Caco-2 (cell line): ENCODE data around the gene MRTO4. TPM values are rescaled to one million over a fixed set of nuclear protein-coding genes. Genes with fewer than 3 reads are reported as not detected.
A peak's percentile ranks its signal among the peaks of the same experiment; 100 is the strongest.

Experiments used
- BruUV-seq: library from RNA; stranded (reverse); fragments of 400-500 nt; replicated peaks from 2 replicates; lab custom pipeline; 2021; lab: Mats Ljungman, UMichigan
- CTCF ChIA-PET: fragments of 300-600 bp; sonication (Branson Sonifier 250); formaldehyde crosslinking; loops from one replicate; lab custom pipeline; 2022; ENCODE audit warnings: antibody characterized with exemption; lab: Charles Lee
- POLR2A ChIA-PET: fragments of 300-600 bp; sonication (Branson Sonifier 250); formaldehyde crosslinking; loops from one replicate; lab custom pipeline; 2022; ENCODE audit warnings: antibody characterized with exemption; lab: Charles Lee
- DNase-seq, 2 experiments: peaks; one replicate each; pipeline versions ENCODE4 v3.0.0 to v3.0.0-alpha.2; 2020 to 2022
- H3K27me3 ChIP-seq: replicated peaks from 2 replicates; pipeline ENCODE4 v1.6.0; 2011; ENCODE audit warnings: low read length; ENCODE audit not compliant: control insufficient read depth, insufficient read depth
- H3K36me3 ChIP-seq: 2 replicates; pipeline ENCODE4 v1.5.1; 2011; ENCODE audit warnings: low read length; ENCODE audit not compliant: control insufficient read depth, insufficient read depth
- H3K4me1 ChIP-seq: fragments of 250-450 bp; sonication (Bioruptor Pico); 2 replicates; pipeline ENCODE4 v1.5.1; 2020; ENCODE audit warnings: mild to moderate bottlenecking
- H3K4me3 ChIP-seq: 2 replicates; pipeline ENCODE4 v1.5.1; 2011; ENCODE audit warnings: low read depth, mild to moderate bottlenecking, control low read depth, low read length
- H3K9me3 ChIP-seq: fragments of 250-450 bp; sonication (Bioruptor Pico); 2 replicates; pipeline ENCODE4 v1.5.1; 2020; ENCODE audit warnings: mild to moderate bottlenecking, moderate library complexity
- H3K27ac Mint-ChIP-seq: one replicate; pipeline ENCODE4 v1.8.0; 2022; ENCODE audit warnings: mixed read lengths; ENCODE audit not compliant: unreplicated experiment
- H3K27me3 Mint-ChIP-seq: one replicate; pipeline ENCODE4 v1.8.0; 2022; ENCODE audit warnings: mixed read lengths; ENCODE audit not compliant: insufficient read depth, unreplicated experiment
- H3K36me3 Mint-ChIP-seq: one replicate; pipeline ENCODE4 v1.8.0; 2022; ENCODE audit warnings: mild to moderate bottlenecking, mixed read lengths; ENCODE audit not compliant: insufficient read depth, unreplicated experiment
- H3K4me1 Mint-ChIP-seq: one replicate; pipeline ENCODE4 v1.8.0; 2022; ENCODE audit warnings: low read depth, mixed read lengths; ENCODE audit not compliant: unreplicated experiment
- H3K4me3 Mint-ChIP-seq: one replicate; pipeline ENCODE4 v1.8.0; 2022; ENCODE audit warnings: mild to moderate bottlenecking, moderate library complexity, mixed read lengths; ENCODE audit not compliant: unreplicated experiment
- H3K9me3 Mint-ChIP-seq: one replicate; pipeline ENCODE4 v1.8.0; 2022; ENCODE audit warnings: mixed read lengths; ENCODE audit not compliant: unreplicated experiment
- intact Hi-C: fragments of 100-400 bp; cut with micrococcal nuclease; formaldehyde crosslinking; loops from one replicate; pipeline ENCODE4 v1.10.0; 2022; ENCODE audit not compliant: unreplicated experiment
- total RNA-seq: library from RNA; stranded (reverse); gene quantifications from 2 replicates; pipeline ENCODE4 v1.2.3, GENCODE V29; 2022
- TF ChIP-seq, protein P1 (sequence below), 2 experiments: fragments of 200-600 bp in 1 of 2; IDR thresholded peaks; 1 replicate in 1 of 2; 2 replicates in 1 of 2; pipeline versions ENCODE4 v1.5.1 to v1.8.0; 2011 to 2022; ENCODE audit warnings: antibody characterized with exemption in 1 of 2, control low read depth in 1 of 2, inconsistent platforms in 1 of 2, low read depth in 1 of 2, low read length in 1 of 2, mild to moderate bottlenecking in 1 of 2, moderate library complexity in 1 of 2; ENCODE audit not compliant: insufficient read depth in 1 of 2, severe bottlenecking in 1 of 2, unreplicated experiment in 1 of 2

Gene MRTO4
- total RNA-seq, 1 experiment from 2014 or later = 52.6 TPM

DNA sequence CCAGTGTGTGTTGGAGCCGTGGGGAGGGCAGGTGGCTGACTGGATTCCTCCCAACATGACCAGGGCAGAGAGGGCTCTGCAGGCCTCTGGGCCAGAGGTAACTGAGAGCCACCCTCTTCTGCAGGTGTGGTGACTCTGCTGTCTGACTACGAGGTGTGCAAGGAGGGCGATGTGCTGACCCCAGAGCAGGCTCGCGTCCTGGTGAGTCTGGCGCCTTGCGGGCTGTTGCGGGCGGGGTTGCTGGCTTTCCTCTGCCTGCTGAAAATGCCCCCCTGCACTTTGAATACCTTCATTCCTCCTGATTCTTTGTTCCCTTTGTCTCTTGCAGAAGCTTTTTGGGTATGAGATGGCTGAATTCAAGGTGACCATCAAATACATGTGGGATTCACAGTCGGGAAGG lies 6.7 kb downstream of the MRTO4 start:
- no peak for DNase-seq
- peaks cover 2% of the 10 kb centered on the region for H3K4me1 Mint-ChIP-seq
- no peaks in the 10 kb centered on the region for H3K9me3 Mint-ChIP-seq
- H3K27me3 Mint-ChIP-seq = no peaks in the 10 kb centered on the region
- no peaks in the 10 kb centered on the region for H3K9me3 ChIP-seq
- H3K27me3 ChIP-seq = no peaks in the 10 kb centered on the region
- H3K36me3 Mint-ChIP-seq = peaks cover 68% of the 10 kb centered on the region
- no peaks in the 10 kb centered on the region; the same call in 1 of the 2 replicates for H3K36me3 ChIP-seq
- no peaks in the 10 kb centered on the region for H3K4me1 ChIP-seq
- H3K4me3 ChIP-seq = no peak overlapping the region
- BruUV-seq = no TSS peak
- intact Hi-C loops = loop anchor here (10.0 kb wide), 1 partner anchor 56 kb away; the partner anchor contains the start of genes AKR7A2 and SLC66A1
- ChIA-PET POLR2A (no interaction called here), CTCF (no interaction called here)
- TF ChIP-seq, protein P1, sequence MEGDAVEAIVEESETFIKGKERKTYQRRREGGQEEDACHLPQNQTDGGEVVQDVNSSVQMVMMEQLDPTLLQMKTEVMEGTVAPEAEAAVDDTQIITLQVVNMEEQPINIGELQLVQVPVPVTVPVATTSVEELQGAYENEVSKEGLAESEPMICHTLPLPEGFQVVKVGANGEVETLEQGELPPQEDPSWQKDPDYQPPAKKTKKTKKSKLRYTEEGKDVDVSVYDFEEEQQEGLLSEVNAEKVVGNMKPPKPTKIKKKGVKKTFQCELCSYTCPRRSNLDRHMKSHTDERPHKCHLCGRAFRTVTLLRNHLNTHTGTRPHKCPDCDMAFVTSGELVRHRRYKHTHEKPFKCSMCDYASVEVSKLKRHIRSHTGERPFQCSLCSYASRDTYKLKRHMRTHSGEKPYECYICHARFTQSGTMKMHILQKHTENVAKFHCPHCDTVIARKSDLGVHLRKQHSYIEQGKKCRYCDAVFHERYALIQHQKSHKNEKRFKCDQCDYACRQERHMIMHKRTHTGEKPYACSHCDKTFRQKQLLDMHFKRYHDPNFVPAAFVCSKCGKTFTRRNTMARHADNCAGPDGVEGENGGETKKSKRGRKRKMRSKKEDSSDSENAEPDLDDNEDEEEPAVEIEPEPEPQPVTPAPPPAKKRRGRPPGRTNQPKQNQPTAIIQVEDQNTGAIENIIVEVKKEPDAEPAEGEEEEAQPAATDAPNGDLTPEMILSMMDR (IDR thresholded peaks at IDR 0.05; ENCODE audit: insufficient read depth in 1 of 2, low read depth in 1 of 2, low read length in 1 of 2, severe bottlenecking in 1 of 2, unreplicated experiment in 1 of 2) = no peak
- H3K4me3 Mint-ChIP-seq = no peak overlapping the region
- H3K27ac Mint-ChIP-seq = no peak overlapping the region

DNA sequence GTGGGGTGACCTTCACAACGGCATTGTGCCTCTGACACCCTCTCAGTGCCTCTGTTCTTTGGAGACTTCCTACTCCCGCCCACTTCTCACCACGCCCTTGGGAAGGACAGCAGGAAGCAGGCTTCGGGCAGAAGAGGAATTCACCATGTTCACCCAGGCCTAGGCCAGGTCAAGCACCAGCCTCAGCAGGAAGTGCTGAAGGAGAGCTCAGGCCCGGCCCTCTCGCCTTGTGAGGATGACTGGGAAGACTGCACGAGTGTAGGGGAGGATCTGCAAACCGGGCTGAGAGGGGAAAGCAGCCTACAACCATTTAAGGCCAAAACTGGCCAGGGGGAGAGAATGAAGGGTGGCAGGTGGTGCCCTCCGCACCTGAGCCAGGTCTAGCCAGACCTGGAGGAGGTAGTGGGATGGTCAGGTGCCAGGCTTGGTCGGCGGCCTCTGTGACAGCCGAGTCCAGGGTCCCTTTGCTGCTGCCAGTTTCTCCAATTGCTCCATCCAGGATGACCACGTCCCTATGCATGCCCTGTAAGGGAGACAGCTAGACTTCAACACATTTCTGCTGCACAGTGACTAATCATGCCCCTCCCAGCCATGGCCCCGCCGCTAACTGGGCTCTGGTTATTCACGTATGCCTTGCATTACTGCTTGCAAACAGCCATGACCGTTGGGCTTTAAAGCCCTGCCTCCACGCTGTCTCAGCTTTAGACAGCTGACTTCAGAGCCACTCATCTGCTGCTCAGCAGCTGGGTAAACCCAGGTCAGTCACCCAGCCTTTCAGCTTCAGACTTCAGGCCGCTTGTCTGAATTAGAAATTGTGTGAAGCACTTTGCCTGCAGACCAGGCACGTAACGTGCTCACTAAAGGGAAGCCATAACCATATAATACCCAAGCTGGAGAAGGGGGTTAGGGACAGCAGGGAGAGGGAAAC lies 8.9 kb downstream of the MRTO4 start:
- BruUV-seq = no TSS peak
- CTCF ChIA-PET = no interaction called here
- Histone ChIP-seq H3K9me3 (no peaks in the 10 kb centered on the region), H3K4me3 (no peak overlapping the region), H3K4me1 (no peaks in the 10 kb centered on the region), H3K36me3 (no peaks in the 10 kb centered on the region; the same call in 1 of the 2 replicates), H3K27me3 (no peaks in the 10 kb centered on the region)
- DNase-seq = no peak
- Mint-ChIP-seq H3K9me3 (no peaks in the 10 kb centered on the region), H3K4me3 (no peak overlapping the region), H3K36me3 (peaks cover 53% of the 10 kb centered on the region), H3K27ac (peak overlapping the region; percentile 37), H3K4me1 (no peaks in the 10 kb centered on the region), H3K27me3 (no peaks in the 10 kb centered on the region)
- intact Hi-C loops = no loop called here
- TF ChIP-seq, protein P1 (IDR thresholded peaks at IDR 0.05; ENCODE audit: insufficient read depth in 1 of 2, low read depth in 1 of 2, low read length in 1 of 2, severe bottlenecking in 1 of 2, unreplicated experiment in 1 of 2) = no peak
- POLR2A ChIA-PET = interaction anchor here (0.6 kb wide), 1 partner anchor 8 kb away, joined by 3 read pairs; no protein-coding TSS in a partner anchor

DNA sequence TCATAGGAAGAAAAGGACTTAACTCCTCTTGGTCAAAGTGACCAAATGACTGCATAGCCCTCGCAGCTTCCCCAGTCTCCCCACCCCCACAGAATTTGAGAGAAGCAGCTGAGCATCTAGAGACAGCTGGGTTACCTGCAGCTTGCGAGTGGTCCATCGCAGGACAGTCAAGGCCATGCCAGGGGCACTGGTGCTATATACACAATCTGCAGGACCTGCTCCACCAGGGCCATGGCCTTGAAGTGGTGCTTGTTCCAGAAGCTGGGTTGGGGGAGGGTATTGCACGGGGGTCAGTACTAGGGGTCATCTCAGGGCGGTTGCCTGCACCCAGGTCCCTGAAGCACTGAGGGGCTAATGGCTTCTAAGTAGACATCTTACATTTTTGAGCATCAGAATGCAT lies 10.4 kb downstream of the MRTO4 start:
- no peak overlapping the region for H3K4me3 ChIP-seq
- no peaks in the 10 kb centered on the region; the same call in 1 of the 2 replicates for H3K36me3 ChIP-seq
- no peaks in the 10 kb centered on the region for H3K27me3 Mint-ChIP-seq
- no peak overlapping the region for H3K4me3 Mint-ChIP-seq
- CTCF ChIA-PET = no interaction called here
- DNase-seq = no peak
- H3K9me3 ChIP-seq = no peaks in the 10 kb centered on the region
- no peaks in the 10 kb centered on the region for H3K4me1 Mint-ChIP-seq
- intact Hi-C loops = no loop called here
- H3K9me3 Mint-ChIP-seq = no peaks in the 10 kb centered on the region
- no peak overlapping the region for H3K27ac Mint-ChIP-seq
- no peaks in the 10 kb centered on the region for H3K27me3 ChIP-seq
- H3K36me3 Mint-ChIP-seq = peaks cover 41% of the 10 kb centered on the region
- TF ChIP-seq, protein P1 (IDR thresholded peaks at IDR 0.05; ENCODE audit: insufficient read depth in 1 of 2, low read depth in 1 of 2, low read length in 1 of 2, severe bottlenecking in 1 of 2, unreplicated experiment in 1 of 2) = no peak
- no TSS peak for BruUV-seq
- POLR2A ChIA-PET = no interaction called here
- H3K4me1 ChIP-seq = no peaks in the 10 kb centered on the region
